ENCODE data around the gene FAM177A1. TPM values are rescaled to one million over a fixed set of nuclear protein-coding genes. Genes with fewer than 3 reads are reported as not detected.

Gene FAM177A1
- polyA plus RNA-seq (2011; rRNA removed) (79.8 and 102 TPM in 2 replicates), polyA plus RNA-seq (2017; fragmentation: RNase III; extraction: RNeasy Plus Mini Kit Qiagen cat#74134 plus additional on column Dnase treatment) (73.9 to 85.4 TPM (median 76.9 TPM) in 3 replicates), polyA minus RNA-seq (2011; rRNA and poly(A)+ RNA removed) (18.0 and 21.3 TPM in 2 replicates)
- polyA plus RNA-seq (2012; cell fraction: cytosol; rRNA removed) = 39.9 and 40.0 TPM in 2 replicates
- polyA plus RNA-seq (2012; cell fraction: nucleus; rRNA removed) = 15.4 and 20.3 TPM in 2 replicates

DNA sequence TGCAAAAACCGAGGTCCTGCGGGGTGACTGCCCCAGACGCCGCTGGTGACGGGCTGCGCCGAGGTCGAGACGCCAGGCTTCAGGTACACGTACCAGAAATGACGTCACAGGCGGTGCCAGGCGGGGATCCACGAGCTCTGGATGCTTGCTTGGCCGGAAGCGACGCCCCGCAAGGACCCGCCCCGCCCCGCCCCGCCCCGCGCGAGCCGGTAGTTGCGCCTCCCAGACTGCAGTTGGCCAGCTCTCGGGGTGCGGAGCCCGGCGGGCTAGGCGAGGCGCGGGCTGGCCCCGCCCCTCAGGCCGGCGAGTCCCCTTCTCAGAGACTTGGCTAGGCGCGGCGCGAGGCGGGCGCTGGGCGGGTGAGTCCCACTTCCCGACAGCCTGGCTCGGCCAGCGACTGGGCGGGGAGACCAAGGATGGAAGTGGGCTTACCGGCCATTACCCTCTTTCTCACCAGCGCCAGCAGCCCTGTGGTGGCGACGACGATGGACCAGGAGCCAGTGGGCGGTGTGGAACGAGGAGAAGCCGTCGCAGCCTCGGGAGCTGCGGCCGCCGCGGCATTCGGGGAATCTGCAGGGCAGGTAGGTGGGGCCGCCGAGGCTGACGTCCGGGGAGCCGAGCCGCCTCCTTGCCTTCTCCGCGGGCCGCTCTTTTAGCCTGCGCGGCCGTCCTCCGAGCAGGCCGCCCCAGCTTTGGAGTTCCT, at the start of gene FAM177A1:
FAM177A1 (plus strand) TSS at position 225 of the 703 bp plus-strand sequence; CDS start at position 417, 192 bp downstream.
- peak; percentile 93 to 97 for ATAC-seq
- CTCF ChIA-PET = interaction anchor here (0.6 to 1.6 kb wide), 7 partner anchors 9 to 350 kb away, joined by 3 to 4 read pairs (median 4); partner anchors contain the start of gene PPP2R3C
- no peak for FAIRE-seq
- H3K27ac ChIP-seq = peak within 1 kb of the TSS; percentile 92 to 93
- H3K4me2 ChIP-seq = peak within 1 kb of the TSS; percentile 75
- DNase-seq (ENCODE audit: low read depth in 1 of 2, low spot score in 1 of 2) = peak; percentile 96 to 98
- no peak for TF ChIP-seq TFCP2L1 (CRISPR knock-in tag; IDR thresholded peaks at IDR 0.05)
- TF ChIP-seq FOXS1 (CRISPR knock-in tag; IDR thresholded peaks at IDR 0.05) = no peak
- no peak for TF ChIP-seq FOSL2 (IDR thresholded peaks at IDR 0.05)
- peak; percentile 62 for TF ChIP-seq FOSL2 (CRISPR knock-in tag; IDR thresholded peaks at IDR 0.05)
- no peak for TF ChIP-seq PBX3 (IDR thresholded peaks at IDR 0.05)
- peak; percentile 26; the same call in 1 of the 2 replicates for TF ChIP-seq KDM5A (IDR thresholded peaks at IDR 0.05)
- no peak for TF ChIP-seq POLR2AphosphoS2 (conservative IDR thresholded peaks at IDR 0.05; ENCODE audit: low read length)
- no peak for TF ChIP-seq BHLHE40 (IDR thresholded peaks at IDR 0.05; ENCODE audit: low read depth, low read length)
- peak; percentile 61 for TF ChIP-seq PHF8 (IDR thresholded peaks at IDR 0.05; ENCODE audit: borderline replicate concordance, low read depth)
- peak in 1 of 2 experiments; percentile 7; a peak in 1 of 5 replicates for TF ChIP-seq RAD21 (conservative IDR thresholded peaks at IDR 0.05 in 1 of 2, IDR thresholded peaks at IDR 0.05 in 1 of 2)
- TF ChIP-seq GATA3 (IDR thresholded peaks at IDR 0.05; ENCODE audit: borderline replicate concordance) = 0 out of 2 replicates have a peak, but pooled peaks have one; percentile 4
- TF ChIP-seq HOXB5 (CRISPR knock-in tag; IDR thresholded peaks at IDR 0.05) = no peak
- no peak for TF ChIP-seq CHD2 (IDR thresholded peaks at IDR 0.05; ENCODE audit: low read length, partially characterized antibody)
- TF ChIP-seq, protein P1, sequence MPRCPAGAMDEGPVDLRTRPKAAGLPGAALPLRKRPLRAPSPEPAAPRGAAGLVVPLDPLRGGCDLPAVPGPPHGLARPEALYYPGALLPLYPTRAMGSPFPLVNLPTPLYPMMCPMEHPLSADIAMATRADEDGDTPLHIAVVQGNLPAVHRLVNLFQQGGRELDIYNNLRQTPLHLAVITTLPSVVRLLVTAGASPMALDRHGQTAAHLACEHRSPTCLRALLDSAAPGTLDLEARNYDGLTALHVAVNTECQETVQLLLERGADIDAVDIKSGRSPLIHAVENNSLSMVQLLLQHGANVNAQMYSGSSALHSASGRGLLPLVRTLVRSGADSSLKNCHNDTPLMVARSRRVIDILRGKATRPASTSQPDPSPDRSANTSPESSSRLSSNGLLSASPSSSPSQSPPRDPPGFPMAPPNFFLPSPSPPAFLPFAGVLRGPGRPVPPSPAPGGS (IDR thresholded peaks at IDR 0.05) = peak; percentile 90
- no peak for TF ChIP-seq RNF2 (IDR thresholded peaks at IDR 0.05; ENCODE audit: borderline replicate concordance, low read depth)
- TF ChIP-seq MAX (IDR thresholded peaks at IDR 0.05) = peak; percentile 31; the same call in 1 of the 2 replicates
- peak; percentile 66 to 89; a peak in 4 of 5 replicates for TF ChIP-seq JUN (IDR thresholded peaks at IDR 0.05)
- no peak for TF ChIP-seq ZFP36 (IDR thresholded peaks at IDR 0.05; ENCODE audit: borderline replicate concordance, partially characterized antibody)
- TF ChIP-seq TP53 (CRISPR knock-in tag; IDR thresholded peaks at IDR 0.05) = 0 out of 2 replicates have a peak, but pooled peaks have one; percentile 46
- TF ChIP-seq MAZ (IDR thresholded peaks at IDR 0.05; ENCODE audit: borderline replicate concordance, low read depth, low read length) = no peak
- TF ChIP-seq POLR2A (IDR thresholded peaks at IDR 0.05; ENCODE audit: low read length) = peak; percentile 87
- no peaks in the 10 kb centered on the region for H3K9me3 ChIP-seq
- H3K4me3 ChIP-seq = peak within 1 kb of the TSS; percentile 82
- 0% methylated on average over 31 of the region's 77 CpGs for WGBS (ENCODE audit: missing lambda C conversion rate)
- H3K4me1 ChIP-seq = peaks cover 42% of the 10 kb centered on the region
- POLR2A ChIA-PET = interaction anchor here (0.5 to 3.0 kb wide), 17 partner anchors 10 to 408 kb away, joined by 3 to 36 read pairs (median 5); partner anchors contain the start of genes BAZ1A, NFKBIA, PPP2R3C and PRORP

- TF ChIP-seq EHF (CRISPR knock-in tag; IDR thresholded peaks at IDR 0.05) = no peak
- no peak for TF ChIP-seq ATOH8 (CRISPR knock-in tag; IDR thresholded peaks at IDR 0.05; ENCODE audit: low read depth)
- TF ChIP-seq PHF8 (IDR thresholded peaks at IDR 0.05; ENCODE audit: borderline replicate concordance, low read depth) = no peak
- TF ChIP-seq JUN (IDR thresholded peaks at IDR 0.05) = no peak
- no peak for TF ChIP-seq ZNF302 (CRISPR knock-in tag; IDR thresholded peaks at IDR 0.05)
- no peak for TF ChIP-seq RARB (CRISPR knock-in tag; IDR thresholded peaks at IDR 0.05)
- TF ChIP-seq POLR2A (IDR thresholded peaks at IDR 0.05; ENCODE audit: low read length) = no peak
- no peak for TF ChIP-seq HEYL (CRISPR knock-in tag; IDR thresholded peaks at IDR 0.05)
- TF ChIP-seq CHD4 (IDR thresholded peaks at IDR 0.05; ENCODE audit: borderline replicate concordance) = no peak
- TF ChIP-seq JUNB (IDR thresholded peaks at IDR 0.05) = no peak
- no peak for TF ChIP-seq HDAC2 (IDR thresholded peaks at IDR 0.05)
- no peak for DNase-seq (ENCODE audit: low read depth in 1 of 2, low spot score in 1 of 2)
Observed at GRCh38 chr14:34997762-34998161, 48.3 kb upstream of the FAM177A1 start.

More at GRCh38 chr14:34997762-34998161, 48.3 kb upstream of the FAM177A1 start:
- no peak overlapping the region for H3K27ac ChIP-seq
- no peak overlapping the region for H3K4me2 ChIP-seq
- no peak overlapping the region for H3K4me3 ChIP-seq
- CTCF ChIA-PET = interaction anchor here (1.1 to 1.2 kb wide), 2 partner anchors 16 to 325 kb away, joined by 3 read pairs; no protein-coding TSS in a partner anchor
- no peak for ATAC-seq
- H3K4me1 ChIP-seq = no peaks in the 10 kb centered on the region
- H3K9me3 ChIP-seq = no peaks in the 10 kb centered on the region
- 64% methylated on average over 3 of the region's 3 CpGs for WGBS (ENCODE audit: missing lambda C conversion rate)
- POLR2A ChIA-PET = no interaction called here
- FAIRE-seq = no peak
